Lung (tissue), 12 donors: ENCODE measurements around the gene GLRX5. TPM values are rescaled to one million over a fixed set of nuclear protein-coding genes. Genes with fewer than 3 reads are reported as not detected.

Experiments
- ATAC-seq: fragments of 200-7000 bp; cut with Tn5 transposase; one replicate; pipeline ENCODE4 v1.9.1; 2020; ENCODE audit warnings: moderate number of reproducible peaks; ENCODE audit not compliant: insufficient read depth, low FRiP score
- DNase-seq, 3 donors: peaks; one replicate each; pipeline ENCODE4 v3.0.0-alpha.2; 2013 to 2017
- H3K27ac ChIP-seq, 2 donors: one replicate each; pipeline ENCODE4 v1.5.1; 2013; ENCODE audit warnings: mild to moderate bottlenecking in 2 of 2, moderate library complexity in 2 of 2, control low read depth in 1 of 2, inconsistent platforms in 1 of 2, low read depth in 1 of 2, low read length in 1 of 2
- H3K27me3 ChIP-seq, 3 donors: one replicate each; pipeline ENCODE4 v1.5.1; 2013; ENCODE audit warnings: low read length in 2 of 3; ENCODE audit not compliant: control insufficient read depth in 3 of 3, insufficient read depth in 3 of 3
- H3K36me3 ChIP-seq, 4 donors: one replicate each; pipeline ENCODE4 v1.5.1; 2013; ENCODE audit warnings: low read length in 4 of 4, mild to moderate bottlenecking in 1 of 4, moderate library complexity in 1 of 4; ENCODE audit not compliant: control insufficient read depth in 4 of 4, insufficient read depth in 4 of 4
- H3K4me1 ChIP-seq, 5 donors: one replicate each; pipeline ENCODE4 v1.5.1; 2013; ENCODE audit warnings: low read length in 5 of 5, mild to moderate bottlenecking in 2 of 5, moderate library complexity in 1 of 5; ENCODE audit not compliant: control insufficient read depth in 5 of 5, insufficient read depth in 5 of 5
- H3K4me3 ChIP-seq: one replicate; pipeline ENCODE4 v1.5.1; 2013; ENCODE audit warnings: mild to moderate bottlenecking, control low read depth, moderate library complexity
- H3K9ac ChIP-seq, 2 donors: one replicate each; pipeline ENCODE4 v1.5.1; 2013; ENCODE audit warnings: low read length in 2 of 2, control low read depth in 1 of 2; ENCODE audit not compliant: insufficient read depth in 1 of 2
- H3K9me3 ChIP-seq, 4 donors: one replicate each; pipeline ENCODE4 v1.5.1; 2013; ENCODE audit warnings: low read length in 3 of 4, mild to moderate bottlenecking in 1 of 4, moderate library complexity in 1 of 4; ENCODE audit not compliant: control insufficient read depth in 4 of 4, insufficient read depth in 3 of 4
- WGBS, 2 donors: extraction: QIAGEN DNeasy Blood & Tissue Kit; methylation state at CpG; one replicate each; pipeline ENCODE4 v1.1.7; 2013; 5-methylcytosine and 5-hydroxymethylcytosine counted together
- polyA plus RNA-seq, 2 donors: library from polyadenylated mRNA; stranded (reverse); fragments of 200-250 nt; gene quantifications; one replicate each; pipeline ENCODE4 v1.2.1, GENCODE V29; 2013
- total RNA-seq, 2 donors: library from RNA; depleted of rRNA in 1 of 2; stranded (reverse); fragments of >200 nt in 1 of 2; gene quantifications; one replicate each; pipeline ENCODE4 v1.2.1, GENCODE V29; 2014 to 2021
- TF ChIP-seq, protein P1 (sequence below): IDR thresholded peaks from 2 replicates; pipeline ENCODE4 v1.5.1; 2012; ENCODE audit warnings: mild to moderate bottlenecking; ENCODE audit errors: control extremely low read depth, extremely low read depth
- donor health status: control.
- donor health status: control.
- donor health status: Bipolar disorder and iron deficiency.
- donor health status: healthy.
- donor health status: DM: yes; HTN: yes; CAD: no.

Gene GLRX5
- total and polyA plus RNA-seq, 4 donors, result 22.4 to 35.6 (median 29.1) TPM

DNA sequence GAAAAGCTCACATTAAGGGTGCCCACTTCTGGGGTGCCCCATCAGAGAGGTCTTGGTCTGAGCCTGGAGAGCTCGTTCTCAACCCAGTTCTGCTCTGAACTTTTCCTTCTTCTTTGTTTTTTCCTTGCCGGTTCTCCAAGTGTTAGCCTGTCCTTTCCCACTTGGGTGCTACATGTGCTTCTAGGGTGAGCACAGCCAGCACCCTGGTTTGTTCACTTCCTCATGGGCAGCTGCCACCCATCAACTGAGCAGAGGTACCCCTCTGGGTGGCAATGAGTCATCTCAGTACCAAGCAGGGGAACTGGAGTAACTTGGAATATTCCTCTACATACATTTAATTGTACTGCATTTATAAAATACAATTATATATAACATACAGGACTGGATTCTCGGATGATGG is 14.5 kb upstream of the GLRX5 start:
- Histone ChIP-seq H3K36me3 (peaks cover 0 to 6% (median 2%) of the 10 kb centered on the region in 4 donors), H3K4me3 (no peak overlapping the region), H3K4me1 (peaks cover 5 to 39% (median 20%) of the 10 kb centered on the region in 5 donors), H3K27me3 (peaks cover 0 to 10% (median 0%) of the 10 kb centered on the region in 3 donors), H3K27ac (peak overlapping the region; percentile 10 to 54), H3K9me3 (no peaks in the 10 kb centered on the region), H3K9ac (no peak overlapping the region)
- 48 to 68% methylated on average over 3 of the region's 3 CpGs for WGBS, 2 donors
- ATAC-seq (no peak), DNase-seq (no peak)
- TF ChIP-seq, protein P1, sequence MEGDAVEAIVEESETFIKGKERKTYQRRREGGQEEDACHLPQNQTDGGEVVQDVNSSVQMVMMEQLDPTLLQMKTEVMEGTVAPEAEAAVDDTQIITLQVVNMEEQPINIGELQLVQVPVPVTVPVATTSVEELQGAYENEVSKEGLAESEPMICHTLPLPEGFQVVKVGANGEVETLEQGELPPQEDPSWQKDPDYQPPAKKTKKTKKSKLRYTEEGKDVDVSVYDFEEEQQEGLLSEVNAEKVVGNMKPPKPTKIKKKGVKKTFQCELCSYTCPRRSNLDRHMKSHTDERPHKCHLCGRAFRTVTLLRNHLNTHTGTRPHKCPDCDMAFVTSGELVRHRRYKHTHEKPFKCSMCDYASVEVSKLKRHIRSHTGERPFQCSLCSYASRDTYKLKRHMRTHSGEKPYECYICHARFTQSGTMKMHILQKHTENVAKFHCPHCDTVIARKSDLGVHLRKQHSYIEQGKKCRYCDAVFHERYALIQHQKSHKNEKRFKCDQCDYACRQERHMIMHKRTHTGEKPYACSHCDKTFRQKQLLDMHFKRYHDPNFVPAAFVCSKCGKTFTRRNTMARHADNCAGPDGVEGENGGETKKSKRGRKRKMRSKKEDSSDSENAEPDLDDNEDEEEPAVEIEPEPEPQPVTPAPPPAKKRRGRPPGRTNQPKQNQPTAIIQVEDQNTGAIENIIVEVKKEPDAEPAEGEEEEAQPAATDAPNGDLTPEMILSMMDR, result no peak

DNA sequence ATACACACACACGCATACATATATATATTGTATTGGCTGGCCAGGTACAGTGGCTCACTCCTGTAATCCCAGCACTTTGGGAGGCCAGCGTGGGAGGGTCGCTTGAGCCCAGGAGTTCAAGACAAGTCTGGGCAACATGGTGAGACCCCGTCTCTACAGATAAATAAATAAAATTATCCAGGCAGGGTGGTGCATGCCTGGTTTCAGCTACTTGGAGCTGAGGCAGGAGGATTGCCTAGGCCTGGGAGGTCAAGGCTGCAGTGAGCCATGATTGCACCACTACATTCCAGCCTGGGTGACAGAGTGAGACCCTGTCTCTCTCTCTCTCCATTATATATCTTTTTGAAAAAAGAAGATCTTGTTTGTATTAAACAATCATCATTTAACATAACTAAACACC is 13.8 kb upstream of the GLRX5 start:
- Histone ChIP-seq H3K4me3 (no peak overlapping the region), H3K9ac (no peak overlapping the region), H3K27me3 (peaks cover 0 to 10% (median 0%) of the 10 kb centered on the region in 3 donors), H3K4me1 (peaks cover 5 to 33% (median 14%) of the 10 kb centered on the region in 5 donors), H3K36me3 (peaks cover 0 to 6% (median 2%) of the 10 kb centered on the region in 4 donors), H3K9me3 (no peaks in the 10 kb centered on the region), H3K27ac (no peak overlapping the region)
- TF ChIP-seq, protein P1, result no peak
- 92 to 93% methylated on average over 4 of the region's 4 CpGs for WGBS, 2 donors
- ATAC-seq (no peak), DNase-seq (no peak)

DNA sequence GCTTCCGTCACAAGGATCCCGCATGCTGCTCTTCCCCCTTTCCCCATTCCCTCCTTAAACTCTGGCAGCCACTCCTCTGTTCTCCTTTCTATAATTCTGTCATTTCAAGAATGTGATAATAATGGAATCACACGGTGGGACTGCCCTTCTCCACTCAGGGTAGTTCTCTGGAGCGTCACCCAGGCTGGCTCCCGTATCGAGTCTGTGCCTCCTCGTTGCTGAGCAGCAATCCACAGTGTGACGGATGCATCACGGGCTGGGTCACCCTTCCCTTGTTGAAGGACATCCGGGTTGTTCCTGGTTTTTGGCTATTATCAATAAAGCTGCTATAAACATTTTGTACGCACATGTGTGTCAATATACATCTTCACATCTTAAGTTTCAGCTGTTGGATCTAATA is 12.7 kb upstream of the GLRX5 start:
- 87 to 90% methylated on average over 11 of the region's 11 CpGs for WGBS, 2 donors
- Histone ChIP-seq H3K9me3 (no peaks in the 10 kb centered on the region), H3K4me1 (peaks cover 6 to 34% (median 15%) of the 10 kb centered on the region in 5 donors), H3K4me3 (no peak overlapping the region), H3K9ac (no peak overlapping the region), H3K36me3 (peaks cover 0 to 6% (median 2%) of the 10 kb centered on the region in 4 donors), H3K27me3 (peaks cover 0 to 10% (median 0%) of the 10 kb centered on the region in 3 donors), H3K27ac (peak overlapping the region in 1 of 2 donors; percentile 1)
- ATAC-seq (no peak), DNase-seq (no peak)
- TF ChIP-seq, protein P1, result no peak

DNA sequence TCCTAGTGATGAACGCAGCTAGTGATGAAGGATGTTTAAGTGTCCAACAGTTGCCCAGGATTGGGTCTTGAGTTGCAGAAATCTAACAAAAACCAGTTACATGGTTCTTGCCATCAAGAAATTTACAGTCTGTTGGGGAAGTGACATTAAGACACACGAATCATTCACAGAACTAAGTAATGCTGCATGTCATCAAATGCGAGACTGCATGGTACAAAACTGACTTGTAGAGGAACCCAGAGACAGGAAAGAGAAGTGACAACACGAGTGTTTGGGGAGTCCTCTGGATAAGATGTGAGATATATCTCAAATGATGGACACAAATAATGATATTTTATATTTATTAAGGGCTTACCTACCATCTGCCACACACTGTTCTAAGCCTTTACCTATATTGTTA is 12.3 kb upstream of the GLRX5 start:
- peaks cover 4 to 33% (median 15%) of the 10 kb centered on the region in 5 donors for H3K4me1 ChIP-seq
- no peak overlapping the region for H3K9ac ChIP-seq
- no peaks in the 10 kb centered on the region for H3K9me3 ChIP-seq
- H3K4me3 ChIP-seq, result no peak overlapping the region
- peaks cover 0 to 10% (median 0%) of the 10 kb centered on the region in 3 donors for H3K27me3 ChIP-seq
- no peak overlapping the region for H3K27ac ChIP-seq
- no peak for ATAC-seq
- TF ChIP-seq, protein P1, result no peak
- no peak for DNase-seq
- H3K36me3 ChIP-seq, result peaks cover 0 to 6% (median 2%) of the 10 kb centered on the region in 4 donors
- whole genome bisulfite sequencing, 2 donors, result 48 to 76% methylated on average over 4 of the region's 4 CpGs
